Measurements from ENCODE around the gene TLX2. TPM values are rescaled to one million over a fixed set of nuclear protein-coding genes. Genes with fewer than 3 reads are reported as not detected.

Gene TLX2
- total and polyA plus RNA-seq, 2 of the 13 experiments (the other 11 are each of a cell fraction or from before 2014, with no cell fraction given): 0.05 to 0.20 TPM

- TF ChIP-seq FUBP1 (CRISPR knock-in tag; IDR thresholded peaks at IDR 0.05; ENCODE audit: borderline replicate concordance) (no peak), ZNF879 (CRISPR knock-in tag; IDR thresholded peaks at IDR 0.05) (peak; percentile 70; the same call in 1 of the 2 replicates), CEBPG (CRISPR knock-in tag; IDR thresholded peaks at IDR 0.05) (0 out of 2 replicates have a peak, but pooled peaks have one; percentile 16), SALL2 (CRISPR knock-in tag; IDR thresholded peaks at IDR 0.05) (peak; percentile 71), SUZ12 (IDR thresholded peaks at IDR 0.05; ENCODE audit: low read depth, low read length) (peak; percentile 88), KDM4B (CRISPR knock-in tag; IDR thresholded peaks at IDR 0.05) (peak; percentile 14; the same call in 1 of the 2 replicates), ZNF382 (CRISPR knock-in tag; IDR thresholded peaks at IDR 0.05; ENCODE audit: borderline replicate concordance) (no peak), TAF15 (IDR thresholded peaks at IDR 0.05; ENCODE audit: low read depth, low read length, poor library complexity, severe bottlenecking) (no peak), ZNF281 (CRISPR knock-in tag; IDR thresholded peaks at IDR 0.05; ENCODE audit: borderline replicate concordance) (no peak; the same call in 1 of the 2 replicates), ELF3 (CRISPR knock-in tag; IDR thresholded peaks at IDR 0.05) (peak; percentile 80), SRY (CRISPR knock-in tag; IDR thresholded peaks at IDR 0.05) (0 out of 2 replicates have a peak, but pooled peaks have one; percentile 64), KDM3A (CRISPR knock-in tag; IDR thresholded peaks at IDR 0.05; ENCODE audit: low read depth) (no peak; the same call in 1 of the 2 replicates), HBP1 (CRISPR knock-in tag; IDR thresholded peaks at IDR 0.05; ENCODE audit: low read depth) (peak; percentile 69; the same call in 1 of the 2 replicates), ZNF350 (CRISPR knock-in tag; IDR thresholded peaks at IDR 0.05; ENCODE audit: borderline replicate concordance, low read depth) (peak; percentile 79; the same call in 1 of the 2 replicates), KAT8 (CRISPR knock-in tag; IDR thresholded peaks at IDR 0.05) (peak; percentile 98), SIN3A (IDR thresholded peaks at IDR 0.05; ENCODE audit: borderline replicate concordance, low read depth, low read length) (peak; percentile 92)
These were observed 15.3 kb downstream of the TLX2 start, which contains the start of the genes AUP1 and HTRA2 (continued) for GRCh38 chr2:74529357-74530238.

Data from HepG2 (cell line).